Measurements from ENCODE around the gene SCPEP1.
A peak's percentile ranks its signal among the peaks of the same experiment; 100 is the strongest.

SCPEP1 gene

DNA sequence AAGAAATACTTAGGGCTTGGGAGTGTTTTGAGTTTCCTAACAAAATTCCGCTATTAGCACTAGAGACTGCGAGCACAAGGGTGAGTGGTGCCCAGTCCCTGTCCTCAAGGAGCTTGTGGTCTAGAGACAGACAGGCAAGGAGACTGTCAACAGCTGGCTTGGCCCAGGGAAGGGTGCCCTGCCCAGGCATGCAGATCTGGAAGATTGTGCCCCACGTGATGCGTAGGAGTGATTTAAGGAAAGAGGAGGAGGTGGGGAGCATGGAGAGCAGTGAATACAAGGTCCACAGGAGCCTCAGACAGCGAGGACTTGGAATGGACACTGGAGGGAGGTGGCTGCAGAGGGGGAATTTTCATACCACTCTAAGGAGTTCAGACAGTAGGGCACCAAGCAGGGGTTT lies 25.0 kb downstream of the SCPEP1 start:
- no peak for DNase-seq (ENCODE audit: low read depth in 2 of 2)

DNA sequence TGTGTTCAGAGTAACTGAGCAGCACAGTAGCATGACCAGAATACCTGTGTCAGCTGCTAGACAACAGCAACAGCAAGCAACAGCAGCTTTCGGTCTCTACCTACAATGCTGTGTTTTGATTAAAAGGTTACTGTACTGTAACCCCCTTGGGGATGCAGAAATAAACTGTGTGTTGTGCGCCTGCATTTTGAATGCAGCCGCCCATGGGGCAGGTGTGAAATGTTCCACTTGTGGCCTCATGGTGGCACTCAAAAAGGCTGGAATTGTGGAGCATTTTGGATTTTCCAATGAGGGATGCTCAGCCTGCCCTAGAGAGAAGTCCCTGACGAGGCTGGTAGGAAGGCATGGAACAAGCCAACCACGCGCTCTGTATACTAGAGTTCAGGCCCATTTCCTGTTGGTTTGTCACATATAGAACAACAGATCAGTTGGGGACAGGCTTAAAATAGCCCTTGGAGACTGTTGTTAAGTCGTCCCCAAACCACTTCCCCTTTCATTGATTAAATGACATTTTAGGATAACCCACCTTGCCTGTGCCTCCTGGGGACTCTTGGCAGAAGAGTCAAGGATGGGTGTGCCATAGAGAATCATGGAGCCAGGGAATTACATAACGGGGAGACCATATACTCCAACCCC lies 27.1 kb downstream of the SCPEP1 start:
- DNase-seq (ENCODE audit: low read depth in 2 of 2) = no peak

- no peak for DNase-seq (ENCODE audit: low read depth in 2 of 2)
These were observed 28.1 kb downstream of the SCPEP1 start for GRCh38 chr17:57006040-57006439.

GRCh38 chr17:57008958-57009357 lies 31.0 kb downstream of the SCPEP1 start:
- DNase-seq (ENCODE audit: low read depth in 2 of 2) = no peak

DNA sequence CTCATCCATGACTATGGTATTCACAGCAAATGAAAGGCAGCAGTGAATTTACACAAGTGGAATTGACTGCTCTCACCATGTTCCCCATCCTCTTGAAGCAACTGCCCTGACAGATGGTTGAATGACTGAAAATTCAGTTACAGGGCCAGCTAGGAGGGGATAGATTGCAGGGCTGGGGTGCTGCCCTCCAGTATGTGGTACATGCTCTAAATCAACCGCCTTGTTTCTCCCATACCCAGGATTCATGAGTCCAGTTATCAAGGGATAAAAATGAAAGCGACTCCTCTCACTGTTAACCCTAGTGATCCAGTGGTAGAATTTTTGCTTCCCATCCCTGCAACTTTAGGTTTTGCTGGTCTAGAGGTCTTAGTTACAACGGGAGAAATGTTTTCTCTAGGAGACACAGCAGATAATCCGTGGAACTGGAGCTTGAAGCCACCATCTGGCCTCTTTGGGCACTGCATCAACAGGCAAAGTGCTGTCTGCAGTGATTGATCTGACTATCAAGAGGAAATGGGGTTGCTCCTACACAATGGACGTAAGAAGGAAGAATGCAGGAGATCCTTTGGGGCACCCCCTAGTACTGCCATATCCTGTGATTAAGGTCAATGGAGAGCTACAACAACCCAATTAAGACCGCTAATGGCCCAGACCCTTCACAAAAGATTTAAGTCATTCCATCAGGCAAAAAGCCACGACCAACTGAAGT lies 32.0 kb downstream of the SCPEP1 start:
- DNase-seq (ENCODE audit: low read depth in 2 of 2) = peak; percentile 23 to 30

DNA sequence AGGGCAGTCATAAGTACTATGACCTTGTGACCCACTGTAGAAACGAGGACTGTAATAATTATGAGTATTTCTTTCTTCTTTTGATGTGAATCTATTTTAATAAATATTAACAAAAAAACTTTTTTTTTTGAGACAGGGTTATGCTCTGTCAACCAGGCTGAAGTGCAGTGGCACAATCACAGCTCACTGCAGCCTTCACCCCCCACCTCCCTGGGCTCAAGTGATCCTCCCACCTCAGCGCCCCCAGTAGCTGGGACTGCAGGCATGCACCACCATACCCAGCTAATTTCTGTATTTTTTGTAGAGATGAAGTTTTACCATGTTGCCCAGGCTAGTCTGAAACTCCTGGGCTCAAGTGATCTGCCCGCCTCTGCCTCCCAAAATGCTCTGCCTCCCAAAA lies 32.6 kb downstream of the SCPEP1 start:
- no peak for DNase-seq (ENCODE audit: low read depth in 2 of 2)

DNA sequence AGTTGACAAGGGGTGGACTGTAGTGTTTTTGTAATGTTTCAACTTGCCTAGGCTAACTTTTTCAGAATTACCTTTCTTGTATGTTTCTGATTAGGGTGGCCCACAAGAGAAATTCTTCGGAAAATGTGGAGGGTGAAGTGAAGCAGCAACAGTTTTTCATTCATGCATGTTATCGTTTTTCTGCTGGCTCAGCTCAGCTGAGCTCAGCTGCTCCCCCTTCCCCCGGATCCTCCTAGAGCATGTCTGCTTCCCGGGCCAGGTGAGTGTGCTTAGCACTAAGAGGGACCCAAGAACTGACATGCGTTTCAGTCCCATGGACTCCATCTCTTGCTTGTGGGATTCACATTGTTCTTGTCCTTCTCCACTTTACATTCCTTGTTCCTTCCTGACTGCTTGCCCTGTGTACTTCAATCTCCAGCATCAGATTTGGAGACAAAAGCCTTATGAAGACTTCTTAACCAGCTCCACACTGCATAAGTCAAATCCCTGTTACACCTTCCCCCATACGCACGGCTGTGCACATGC lies 33.6 kb downstream of the SCPEP1 start:
- DNase-seq (ENCODE audit: low read depth in 2 of 2) = no peak

DNA sequence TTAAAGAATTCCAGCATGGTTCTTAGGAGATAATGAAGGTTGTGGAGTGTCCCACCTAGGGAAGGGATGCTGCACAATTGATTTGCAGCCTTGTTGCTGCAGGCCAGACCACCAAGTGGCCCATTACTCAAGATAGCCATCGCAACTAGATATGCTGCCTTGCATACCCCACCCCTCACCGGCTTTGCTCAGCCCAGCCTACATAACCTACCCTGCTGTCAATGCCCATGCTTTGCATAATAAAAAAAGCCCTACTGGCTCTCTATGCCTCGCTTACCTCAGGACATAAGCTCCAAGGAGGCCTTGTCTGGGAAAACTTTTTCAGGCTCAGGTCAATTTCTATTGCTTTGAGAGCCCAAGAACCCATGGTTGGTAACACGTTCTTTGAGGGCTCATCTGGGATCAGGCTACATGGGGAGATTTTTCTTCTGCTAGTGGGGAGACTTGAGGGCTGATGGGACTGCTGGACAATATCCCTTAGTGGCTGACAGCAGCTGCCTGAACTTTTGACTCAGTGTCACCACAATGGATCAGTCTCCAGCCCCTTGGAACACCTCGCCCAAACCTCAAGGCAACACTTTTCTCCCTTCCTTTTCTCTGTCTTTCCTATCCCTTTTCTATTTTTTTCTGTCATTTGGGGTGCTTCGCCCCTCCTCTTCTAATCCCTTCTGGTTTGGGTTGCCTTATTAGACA lies 38.3 kb downstream of the SCPEP1 start:
- no peak for DNase-seq (ENCODE audit: low read depth in 2 of 2)

DNA sequence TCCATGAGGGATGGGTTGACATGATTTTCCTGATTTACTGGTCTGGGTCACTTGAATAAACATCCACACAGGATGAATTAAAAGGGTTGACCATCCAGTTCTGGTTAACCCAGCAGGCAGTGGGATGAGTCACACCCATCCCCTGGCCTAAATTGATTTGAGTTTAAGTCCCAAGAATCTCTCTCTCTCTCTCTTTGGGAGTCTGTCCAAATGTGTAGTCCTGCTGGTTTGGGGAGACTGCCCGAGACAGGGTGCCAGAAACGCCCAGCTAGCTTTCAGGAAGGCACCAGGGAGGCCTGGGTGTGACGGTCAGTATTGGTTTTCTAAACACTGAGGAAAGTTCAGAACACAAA lies 38.8 kb downstream of the SCPEP1 start:
- DNase-seq (ENCODE audit: low read depth in 2 of 2) = no peak

GRCh38 chr17:57017625-57018024 lies 39.7 kb downstream of the SCPEP1 start:
- DNase-seq (ENCODE audit: low read depth in 2 of 2) = no peak

- no peak for DNase-seq (ENCODE audit: low read depth in 2 of 2)
These were observed 42.3 kb downstream of the SCPEP1 start for GRCh38 chr17:57020208-57020607.

GRCh38 chr17:57021226-57021940 lies 43.5 kb downstream of the SCPEP1 start:
- DNase-seq (ENCODE audit: low read depth in 2 of 2) = no peak

GRCh38 chr17:57025876-57026275 lies 47.9 kb downstream of the SCPEP1 start:
- no peak for DNase-seq (ENCODE audit: low read depth in 2 of 2)

DNA sequence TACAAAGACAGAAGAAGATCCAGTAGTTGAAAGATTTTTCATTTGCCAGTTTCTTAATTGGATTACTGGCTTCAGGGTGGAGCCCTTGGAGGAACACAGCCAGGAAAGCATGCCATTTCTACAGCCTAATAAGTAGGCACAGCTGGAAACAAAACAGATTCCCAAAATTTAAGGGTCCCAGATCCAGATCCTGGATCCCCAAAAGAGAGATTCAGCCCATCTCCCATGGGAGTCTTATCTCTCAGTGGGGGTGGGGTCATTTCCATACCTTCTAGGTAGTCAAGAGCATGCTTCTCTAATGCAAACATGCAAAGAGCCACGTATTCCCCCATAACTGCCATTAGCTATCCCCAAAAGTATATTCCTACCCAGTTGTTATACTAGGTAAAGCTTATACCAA lies 49.9 kb downstream of the SCPEP1 start:
- no peak for DNase-seq (ENCODE audit: low read depth in 2 of 2)

DNA sequence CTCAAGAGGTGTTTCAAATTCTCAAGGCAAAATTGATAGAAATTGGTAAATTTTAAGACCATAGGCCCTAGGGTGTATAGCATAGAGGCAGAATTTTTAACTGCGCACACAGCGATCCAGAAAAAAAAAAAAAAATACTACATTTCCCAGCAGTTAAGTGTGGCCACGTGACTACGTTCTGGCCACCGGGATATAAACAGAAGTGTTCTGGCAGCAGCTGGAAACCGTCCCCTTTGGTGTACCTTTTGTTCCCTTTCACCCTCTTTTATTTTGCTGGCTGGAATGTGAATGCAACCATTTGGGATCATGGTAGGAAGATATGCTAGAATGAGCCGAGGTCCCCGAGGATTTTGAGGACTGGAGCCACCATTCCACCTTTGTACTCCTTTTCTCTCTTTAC lies 54.4 kb downstream of the SCPEP1 start:
- no peak for DNase-seq (ENCODE audit: low read depth in 2 of 2)

- no peak for DNase-seq (ENCODE audit: low read depth in 2 of 2)
These were observed 55.4 kb downstream of the SCPEP1 start for GRCh38 chr17:57033296-57033695.

GRCh38 chr17:57034807-57035754 lies 57.1 kb downstream of the SCPEP1 start:
- no peak for DNase-seq (ENCODE audit: low read depth in 2 of 2)

DNA sequence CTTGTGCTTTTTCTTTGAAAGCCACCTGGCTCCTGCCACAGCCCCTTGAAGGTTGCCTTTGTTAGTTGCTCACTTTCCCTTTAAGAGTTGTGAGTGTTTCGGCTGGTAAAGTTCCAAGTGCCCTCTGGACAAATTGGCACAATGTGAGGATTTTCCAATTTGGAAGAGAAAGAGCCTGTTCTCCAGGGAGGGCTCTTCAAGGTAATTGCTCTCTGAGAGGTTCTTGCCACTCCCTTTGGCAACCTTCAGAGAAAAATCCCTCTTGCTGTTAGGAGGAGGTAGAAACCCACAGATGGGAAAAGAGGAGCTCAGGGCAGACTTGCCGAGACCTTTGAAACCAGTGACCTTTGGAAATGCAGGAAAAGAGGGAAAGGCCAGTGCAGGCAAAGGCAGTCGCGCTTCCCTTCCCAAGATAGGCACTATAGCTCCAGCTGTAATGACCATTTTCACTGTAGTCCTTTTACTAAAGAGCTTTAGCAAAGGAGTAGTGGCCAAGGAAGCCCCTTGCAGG lies 58.1 kb downstream of the SCPEP1 start:
- DNase-seq (ENCODE audit: low read depth in 2 of 2) = no peak

DNA sequence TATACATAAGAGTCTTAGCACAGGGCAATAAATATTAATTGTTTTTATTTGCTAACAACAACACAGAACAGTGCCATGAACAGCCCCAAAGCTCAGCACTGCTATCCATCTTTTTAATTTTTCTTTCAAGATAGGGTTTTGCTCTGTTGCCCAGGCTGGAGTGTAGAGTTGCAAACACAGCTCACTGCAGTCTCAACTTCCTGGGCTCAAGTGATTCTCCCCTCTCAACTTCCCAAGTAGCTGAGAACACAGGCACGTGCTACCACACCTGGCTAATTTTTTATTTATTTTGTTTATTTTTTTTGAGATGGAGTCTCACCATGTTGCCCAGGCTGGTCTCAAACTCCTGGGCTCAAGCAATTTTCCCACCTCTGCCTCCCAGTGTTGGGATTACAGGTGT lies 59.5 kb downstream of the SCPEP1 start:
- DNase-seq (ENCODE audit: low read depth in 2 of 2) = no peak

DNA sequence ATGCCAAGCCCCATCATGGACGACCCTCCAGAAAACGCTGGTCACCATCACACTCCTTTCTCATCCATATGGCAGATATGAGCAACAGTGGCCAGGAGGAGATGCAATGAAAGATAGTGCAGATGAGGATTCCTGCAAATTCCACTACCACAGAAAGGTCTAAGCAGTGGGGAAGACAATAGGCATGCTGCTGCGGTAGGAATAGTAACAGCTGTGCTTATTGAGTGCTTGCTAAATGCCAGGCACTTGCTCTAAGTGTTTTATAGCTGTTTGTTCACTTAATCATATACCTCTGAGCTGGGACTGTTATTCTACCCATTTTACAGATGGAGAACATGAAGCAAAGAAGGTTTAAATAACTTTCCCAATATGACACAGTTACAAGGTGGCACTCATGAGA lies 60.6 kb downstream of the SCPEP1 start:
- DNase-seq (ENCODE audit: low read depth in 2 of 2) = no peak

DNA sequence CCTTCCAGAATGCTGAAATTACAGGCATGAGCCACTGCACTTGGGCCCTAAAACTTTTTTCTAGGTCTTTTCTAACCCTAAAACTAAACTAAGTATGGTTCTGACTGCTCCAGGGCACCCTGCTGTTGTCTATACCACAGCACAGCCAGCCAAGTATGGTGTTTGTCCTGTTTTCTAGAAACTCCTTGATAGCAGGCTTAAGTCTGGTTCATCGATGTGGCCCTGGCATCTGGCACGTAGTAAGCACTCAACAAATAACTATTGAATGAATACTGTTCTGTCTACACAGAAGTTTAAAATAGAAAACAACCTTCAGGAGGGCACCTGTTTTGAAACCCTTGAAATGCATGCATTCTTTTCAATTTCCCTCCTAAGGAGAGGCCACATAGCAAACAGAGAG lies 62.6 kb downstream of the SCPEP1 start:
- no peak for DNase-seq (ENCODE audit: low read depth in 2 of 2)
